B cell (primary cell): Measurements from ENCODE around the gene ZNF804B. TPM values are rescaled to one million over a fixed set of nuclear protein-coding genes. Genes with fewer than 3 reads are reported as not detected.

Source experiments
- ATAC-seq: fragments of 200-7000 bp; cut with Tn5 transposase; one replicate; pipeline ENCODE4 v1.10.0; 2021; ENCODE audit warnings: low read depth, mild to moderate bottlenecking, moderate number of reproducible peaks, moderate library complexity
- CTCF ChIA-PET: fragments of 350-600 bp; sonication (Branson Sonifier 250); formaldehyde crosslinking; loops from one replicate; lab custom pipeline; 2021; ENCODE audit warnings: antibody characterized with exemption, inconsistent platforms; lab: Charles Lee
- POLR2A ChIA-PET: fragments of 350-600 bp; sonication (Branson Sonifier 250); formaldehyde crosslinking; loops from one replicate; lab custom pipeline; 2021; ENCODE audit warnings: antibody characterized with exemption; lab: Charles Lee
- DNase-seq: peaks from one replicate; pipeline ENCODE4 v3.0.0; 2013
- H2AFZ ChIP-seq: 2 replicates; pipeline ENCODE4 v1.6.1; 2012; ENCODE audit warnings: mild to moderate bottlenecking, low read depth, low read length; ENCODE audit not compliant: insufficient read depth, poor library complexity, severe bottlenecking
- H3K27ac ChIP-seq, 2 donors: 1 replicate in 1 of 2; 2 replicates in 1 of 2; pipeline ENCODE4 v1.5.1; 2012 to 2013; ENCODE audit warnings: low read length in 2 of 2, mild to moderate bottlenecking in 2 of 2, moderate library complexity in 1 of 2
- H3K27me3 ChIP-seq, 4 experiments: fragments of 200-600 bp in 1 of 4; sonication (generic) in 1 of 4; replicated peaks in 1 of 4; 1 replicate in 2 of 4; 2 replicates in 2 of 4; pipeline versions ENCODE4 v1.6.1 to v1.7.0; 2013 to 2016; ENCODE audit warnings: low read length in 3 of 4, mild to moderate bottlenecking in 2 of 4, mixed read lengths in 1 of 4, moderate library complexity in 1 of 4; ENCODE audit not compliant: insufficient read depth in 4 of 4, control insufficient read depth in 3 of 4; ENCODE audit errors: control extremely low read depth in 1 of 4
- H3K36me3 ChIP-seq, 2 experiments: replicated peaks in 1 of 2; 1 replicate in 1 of 2; 2 replicates in 1 of 2; pipeline versions ENCODE4 v1.6.1 to v1.7.1; 2013; ENCODE audit warnings: low read length in 1 of 2; ENCODE audit not compliant: insufficient read depth in 2 of 2, control insufficient read depth in 1 of 2; ENCODE audit errors: control extremely low read depth in 1 of 2, extremely low read depth in 1 of 2
- H3K4me1 ChIP-seq, 2 donors: fragments of 200-600 bp in 1 of 2; sonication (generic) in 1 of 2; 1 replicate in 1 of 2; 2 replicates in 1 of 2; pipeline versions ENCODE4 v1.5.1 to v1.6.1; 2013 to 2017; ENCODE audit warnings: low read length in 2 of 2; ENCODE audit not compliant: control insufficient read depth in 2 of 2, insufficient read depth in 2 of 2
- H3K4me2 ChIP-seq: replicated peaks from 2 replicates; pipeline ENCODE3; 2012; ENCODE audit warnings: mild to moderate bottlenecking, low read depth, low read length; ENCODE audit not compliant: poor library complexity, severe bottlenecking
- H3K4me3 ChIP-seq, 5 experiments: fragments of 200-600 bp in 1 of 5; sonication (generic) in 1 of 5; 1 replicate in 3 of 5; 2 replicates in 2 of 5; pipeline versions ENCODE4 v1.5.1 to v1.7.0; 2011 to 2016; ENCODE audit warnings: low read length in 4 of 5, mild to moderate bottlenecking in 4 of 5, low read depth in 2 of 5, control low read depth in 1 of 5, moderate library complexity in 1 of 5; ENCODE audit not compliant: insufficient read depth in 1 of 5; ENCODE audit errors: control extremely low read depth in 1 of 5, extremely low read depth in 1 of 5
- H3K79me2 ChIP-seq: fragments of 200-600 bp; sonication (generic); one replicate; pipeline ENCODE4 v1.6.0; 2016; ENCODE audit warnings: low read length; ENCODE audit not compliant: control insufficient read depth, insufficient read depth
- H3K9ac ChIP-seq: fragments of 200-600 bp; sonication (generic); 2 replicates; pipeline ENCODE4 v1.6.1; 2017; ENCODE audit warnings: mild to moderate bottlenecking, low read length, moderate library complexity
- H3K9me3 ChIP-seq, 3 donors: one replicate each; pipeline versions ENCODE4 v1.6.1 to v1.7.1; 2013; ENCODE audit warnings: low read length in 2 of 3; ENCODE audit not compliant: control insufficient read depth in 2 of 3, insufficient read depth in 1 of 3; ENCODE audit errors: control extremely low read depth in 1 of 3
- H4K20me1 ChIP-seq: 2 replicates; pipeline ENCODE4 v1.6.0; 2012; ENCODE audit warnings: mild to moderate bottlenecking, low read length; ENCODE audit not compliant: insufficient read depth, control insufficient read depth, poor library complexity, severe bottlenecking
- H3K27ac Mint-ChIP-seq: one replicate; pipeline ENCODE4 v1.8.0; 2021; ENCODE audit warnings: mixed read lengths
- H3K27me3 Mint-ChIP-seq: one replicate; pipeline ENCODE4 v1.8.0; 2021; ENCODE audit warnings: mixed read lengths
- H3K4me1 Mint-ChIP-seq: one replicate; pipeline ENCODE4 v1.8.0; 2021; ENCODE audit warnings: mixed read lengths
- H3K4me3 Mint-ChIP-seq: one replicate; pipeline ENCODE4 v1.8.0; 2021; ENCODE audit warnings: mixed read lengths
- H3K9me3 Mint-ChIP-seq: one replicate; pipeline ENCODE4 v1.8.0; 2022; ENCODE audit warnings: mixed read lengths; ENCODE audit not compliant: insufficient read depth
- EZH2 ChIP-seq: IDR thresholded peaks from 2 replicates; pipeline ENCODE4 v1.6.1; 2012; ENCODE audit warnings: borderline replicate concordance, low read depth, mild to moderate bottlenecking, moderate library complexity, low read length; ENCODE audit not compliant: insufficient read depth, poor library complexity, severe bottlenecking
- WGBS: methylation state at CpG from one replicate; pipeline ENCODE4 v1.1.5; 2013; ENCODE audit warnings: missing lambda C conversion rate; ENCODE audit not compliant: insufficient coverage; 5-methylcytosine and 5-hydroxymethylcytosine counted together
- intact Hi-C: fragments of 100-400 bp; cut with micrococcal nuclease; formaldehyde crosslinking; loops from one replicate; pipeline ENCODE4 v1.10.0; 2022
- polyA plus RNA-seq: library from polyadenylated mRNA; depleted of rRNA; stranded (reverse); fragments of >200 nt; gene quantifications from 2 replicates; pipeline ENCODE4 v1.2.3, GENCODE V29; 2012
- total RNA-seq, 2 donors: library from RNA; stranded (reverse); fragments of 120-200 nt in 1 of 2; gene quantifications; 1 replicate in 1 of 2; 2 replicates in 1 of 2; pipeline versions ENCODE4 v1.2.3 to v1.2.4, GENCODE V29; 2013 to 2022
- TF ChIP-seq, protein P1 (sequence below): fragments of 200-600 bp; IDR thresholded peaks from one replicate; pipeline ENCODE4 v1.8.0; 2022; ENCODE audit warnings: antibody characterized with exemption, mild to moderate bottlenecking

Gene ZNF804B
- total and polyA plus RNA-seq, 2 donors (not counting 1 experiment from before 2014, with no cell fraction given) = not detected

DNA sequence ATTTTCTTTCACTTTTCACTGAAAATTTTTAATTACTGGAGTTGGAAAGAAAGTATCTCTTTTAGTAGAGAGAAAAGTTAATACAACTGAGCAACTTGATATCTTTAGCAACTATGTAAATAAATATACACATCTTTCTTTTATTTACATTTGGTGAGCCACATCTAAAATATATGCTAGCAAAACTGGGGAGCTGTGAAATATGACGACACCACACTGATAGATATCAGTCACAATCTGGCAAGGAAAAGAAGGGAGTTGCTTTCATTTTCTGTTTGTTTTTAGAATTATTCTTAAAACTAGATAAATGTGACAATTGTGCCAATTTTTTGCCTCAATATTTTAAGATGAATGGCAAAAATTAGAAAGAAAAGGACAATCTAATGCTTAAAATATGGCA is 2.7 kb upstream of the ZNF804B start:
- Histone ChIP-seq H3K36me3 (no peaks in the 10 kb centered on the region), H3K27ac (no peak overlapping the region), H3K9me3 (no peaks in the 10 kb centered on the region), H3K9ac (no peak overlapping the region), H2AFZ (no peak overlapping the region), H4K20me1 (no peaks in the 10 kb centered on the region), H3K79me2 (no peaks in the 10 kb centered on the region), H3K27me3 (peaks cover 0 to 11% (median 6%) of the 10 kb centered on the region in 4 experiments), H3K4me1 (no peaks in the 10 kb centered on the region), H3K4me2 (no peak overlapping the region), H3K4me3 (no peak overlapping the region)
- H3K27me3 Mint-ChIP-seq = peaks cover 40% of the 10 kb centered on the region
- H3K27ac Mint-ChIP-seq = no peak overlapping the region
- TF ChIP-seq, protein P1, sequence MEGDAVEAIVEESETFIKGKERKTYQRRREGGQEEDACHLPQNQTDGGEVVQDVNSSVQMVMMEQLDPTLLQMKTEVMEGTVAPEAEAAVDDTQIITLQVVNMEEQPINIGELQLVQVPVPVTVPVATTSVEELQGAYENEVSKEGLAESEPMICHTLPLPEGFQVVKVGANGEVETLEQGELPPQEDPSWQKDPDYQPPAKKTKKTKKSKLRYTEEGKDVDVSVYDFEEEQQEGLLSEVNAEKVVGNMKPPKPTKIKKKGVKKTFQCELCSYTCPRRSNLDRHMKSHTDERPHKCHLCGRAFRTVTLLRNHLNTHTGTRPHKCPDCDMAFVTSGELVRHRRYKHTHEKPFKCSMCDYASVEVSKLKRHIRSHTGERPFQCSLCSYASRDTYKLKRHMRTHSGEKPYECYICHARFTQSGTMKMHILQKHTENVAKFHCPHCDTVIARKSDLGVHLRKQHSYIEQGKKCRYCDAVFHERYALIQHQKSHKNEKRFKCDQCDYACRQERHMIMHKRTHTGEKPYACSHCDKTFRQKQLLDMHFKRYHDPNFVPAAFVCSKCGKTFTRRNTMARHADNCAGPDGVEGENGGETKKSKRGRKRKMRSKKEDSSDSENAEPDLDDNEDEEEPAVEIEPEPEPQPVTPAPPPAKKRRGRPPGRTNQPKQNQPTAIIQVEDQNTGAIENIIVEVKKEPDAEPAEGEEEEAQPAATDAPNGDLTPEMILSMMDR = no peak
- peaks cover 3% of the 10 kb centered on the region for H3K4me1 Mint-ChIP-seq
- WGBS = no CpG with 5 or more reads among the region's 1 CpG
- H3K4me3 Mint-ChIP-seq = no peak overlapping the region
- ChIA-PET POLR2A (no interaction called here), CTCF (no interaction called here)
- intact Hi-C loops = no loop called here
- peaks cover 5% of the 10 kb centered on the region for H3K9me3 Mint-ChIP-seq
- no peak for DNase-seq
- ATAC-seq = no peak

GRCh38 chr7:88757371-88757770 is 2.1 kb upstream of the ZNF804B start:
- POLR2A ChIA-PET = no interaction called here
- ATAC-seq = no peak
- Histone ChIP-seq H3K9ac (no peak overlapping the region), H3K4me1 (no peaks in the 10 kb centered on the region), H3K27me3 (peaks cover 0 to 11% (median 6%) of the 10 kb centered on the region in 4 experiments), H3K36me3 (no peaks in the 10 kb centered on the region), H3K4me3 (no peak overlapping the region), H3K27ac (no peak overlapping the region), H3K79me2 (no peaks in the 10 kb centered on the region), H2AFZ (no peak overlapping the region), H4K20me1 (no peaks in the 10 kb centered on the region), H3K4me2 (no peak overlapping the region), H3K9me3 (no peaks in the 10 kb centered on the region)
- no peak overlapping the region for H3K4me3 Mint-ChIP-seq
- H3K4me1 Mint-ChIP-seq = peaks cover 3% of the 10 kb centered on the region
- H3K9me3 Mint-ChIP-seq = peaks cover 3% of the 10 kb centered on the region
- no peak for DNase-seq
- no peak overlapping the region for H3K27ac Mint-ChIP-seq
- WGBS = no CpG with 5 or more reads among the region's 2 CpGs
- peaks cover 37% of the 10 kb centered on the region for H3K27me3 Mint-ChIP-seq
- TF ChIP-seq, protein P1 = no peak
- no peak for TF ChIP-seq EZH2
- CTCF ChIA-PET = no interaction called here
- intact Hi-C loops = no loop called here
